ENCODE data around the gene UBE2J2.

DNA sequence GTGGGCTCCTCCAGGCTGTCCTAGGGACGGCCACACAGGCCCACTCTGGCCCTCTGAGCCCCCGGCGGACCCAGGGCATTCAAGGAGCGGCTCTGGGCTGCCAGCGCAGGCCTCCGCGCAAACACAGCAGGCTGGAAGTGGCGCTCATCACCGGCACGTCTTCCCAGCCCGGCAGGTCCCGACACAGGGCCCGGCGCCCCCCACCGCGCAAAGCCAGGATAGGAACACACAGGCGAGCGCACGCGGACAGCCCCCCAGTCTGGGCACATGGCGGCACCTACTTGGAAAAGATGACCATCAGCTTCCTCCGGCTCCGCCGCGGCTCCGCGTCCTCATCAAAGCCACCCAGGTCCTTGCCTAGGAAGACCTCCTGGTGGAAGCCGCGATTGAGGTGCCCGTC, 45.5 kb downstream of the UBE2J2 start:
- TF ChIP-seq, protein P1, sequence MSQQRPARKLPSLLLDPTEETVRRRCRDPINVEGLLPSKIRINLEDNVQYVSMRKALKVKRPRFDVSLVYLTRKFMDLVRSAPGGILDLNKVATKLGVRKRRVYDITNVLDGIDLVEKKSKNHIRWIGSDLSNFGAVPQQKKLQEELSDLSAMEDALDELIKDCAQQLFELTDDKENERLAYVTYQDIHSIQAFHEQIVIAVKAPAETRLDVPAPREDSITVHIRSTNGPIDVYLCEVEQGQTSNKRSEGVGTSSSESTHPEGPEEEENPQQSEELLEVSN (IDR thresholded peaks at IDR 0.05), result no peak
- TF ChIP-seq CTCF (IDR thresholded peaks at IDR 0.05; ENCODE audit: control extremely low read depth in 1 of 3, insufficient read depth in 1 of 3, low read depth in 1 of 3, low read length in 3 of 3) (no peak), SUZ12 (IDR thresholded peaks at IDR 0.05; ENCODE audit: low read length) (no peak), KDM1A (IDR thresholded peaks at IDR 0.05; ENCODE audit: borderline replicate concordance, low read length) (no peak), CBX5 (IDR thresholded peaks at IDR 0.05; ENCODE audit: low read depth, low read length) (no peak), SP4 (IDR thresholded peaks at IDR 0.05; ENCODE audit: low read length) (no peak), POLR2A (IDR thresholded peaks at IDR 0.05; ENCODE audit: control extremely low read depth in 1 of 2, low read depth in 2 of 2, low read length in 2 of 2) (no peak), JUN (IDR thresholded peaks at IDR 0.05; ENCODE audit: low read depth, low read length) (no peak), TAF1 (IDR thresholded peaks at IDR 0.05; ENCODE audit: low read depth, low read length) (no peak), SP1 (IDR thresholded peaks at IDR 0.05; ENCODE audit: low read depth, low read length) (no peak), SIX5 (IDR thresholded peaks at IDR 0.05; ENCODE audit: low read depth, low read length) (no peak), ATF2 (IDR thresholded peaks at IDR 0.05; ENCODE audit: low read length) (no peak)

Measured in H1 (cell line).